ENCODE results near the gene ESR1. TPM values are rescaled to one million over a fixed set of nuclear protein-coding genes. Genes with fewer than 3 reads are reported as not detected.

Gene ESR1
- total RNA-seq, 3 donors from 2014 or later, result 2.2 to 74.5 (median 67.5) TPM

DNA sequence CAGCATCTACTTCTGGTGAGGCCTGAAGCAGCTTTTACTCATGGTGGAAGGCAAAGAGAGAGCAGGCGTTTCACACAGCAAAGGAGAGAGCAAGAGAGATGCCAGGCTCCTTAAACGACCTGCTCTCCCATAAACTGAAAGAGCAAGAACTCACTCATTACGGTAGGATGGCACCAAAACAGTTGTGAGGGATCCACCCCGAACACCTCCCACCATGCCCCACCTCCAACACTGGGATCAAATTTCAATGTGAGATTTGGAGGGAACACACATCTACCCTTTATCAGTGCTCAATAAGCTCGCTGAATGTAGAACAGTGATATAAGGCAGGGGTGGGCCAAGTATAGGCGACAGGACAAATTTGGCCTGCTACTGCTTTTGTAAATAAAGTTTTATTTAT, 244.6 kb downstream of the ESR1 start:
- no peak overlapping the region for H3K27ac ChIP-seq
- H3K27me3 ChIP-seq, result no peaks in the 10 kb centered on the region
- no peaks in the 10 kb centered on the region for H3K9me3 ChIP-seq
- H3K36me3 ChIP-seq, result no peaks in the 10 kb centered on the region
- H3K4me1 ChIP-seq, result no peaks in the 10 kb centered on the region
- TF ChIP-seq POLR2A (IDR thresholded peaks at IDR 0.05) (no peak), POLR2AphosphoS5 (IDR thresholded peaks at IDR 0.05) (no peak)
- TF ChIP-seq, protein P1, sequence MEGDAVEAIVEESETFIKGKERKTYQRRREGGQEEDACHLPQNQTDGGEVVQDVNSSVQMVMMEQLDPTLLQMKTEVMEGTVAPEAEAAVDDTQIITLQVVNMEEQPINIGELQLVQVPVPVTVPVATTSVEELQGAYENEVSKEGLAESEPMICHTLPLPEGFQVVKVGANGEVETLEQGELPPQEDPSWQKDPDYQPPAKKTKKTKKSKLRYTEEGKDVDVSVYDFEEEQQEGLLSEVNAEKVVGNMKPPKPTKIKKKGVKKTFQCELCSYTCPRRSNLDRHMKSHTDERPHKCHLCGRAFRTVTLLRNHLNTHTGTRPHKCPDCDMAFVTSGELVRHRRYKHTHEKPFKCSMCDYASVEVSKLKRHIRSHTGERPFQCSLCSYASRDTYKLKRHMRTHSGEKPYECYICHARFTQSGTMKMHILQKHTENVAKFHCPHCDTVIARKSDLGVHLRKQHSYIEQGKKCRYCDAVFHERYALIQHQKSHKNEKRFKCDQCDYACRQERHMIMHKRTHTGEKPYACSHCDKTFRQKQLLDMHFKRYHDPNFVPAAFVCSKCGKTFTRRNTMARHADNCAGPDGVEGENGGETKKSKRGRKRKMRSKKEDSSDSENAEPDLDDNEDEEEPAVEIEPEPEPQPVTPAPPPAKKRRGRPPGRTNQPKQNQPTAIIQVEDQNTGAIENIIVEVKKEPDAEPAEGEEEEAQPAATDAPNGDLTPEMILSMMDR (IDR thresholded peaks at IDR 0.05), result no peak
- intact Hi-C loops (cut with DNase I; ENCODE audit: low total_unique reads), result no loop called here
- H3K4me3 ChIP-seq, result no peak overlapping the region
- DNase-seq (ENCODE audit: low spot score in 2 of 2), result no peak

DNA sequence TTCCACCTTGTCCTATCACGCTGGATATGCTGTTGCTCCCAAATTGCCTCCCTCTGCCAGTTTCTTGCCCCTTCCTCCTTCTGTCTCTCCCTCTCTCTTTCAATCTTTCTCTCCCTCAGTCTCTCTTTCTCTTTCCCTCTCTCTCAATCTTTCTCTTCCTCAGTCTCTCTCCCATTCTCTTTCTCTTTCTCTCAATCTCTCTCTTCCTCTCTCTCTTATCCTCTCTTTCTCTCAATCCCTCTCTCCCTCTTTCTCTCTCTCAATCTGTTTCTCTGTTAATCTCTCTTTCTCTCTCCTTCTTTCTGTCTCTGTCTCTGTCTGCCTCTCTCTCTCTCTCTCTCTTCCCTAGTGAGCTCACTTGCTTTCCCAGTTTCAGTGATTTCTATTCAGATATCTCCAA, 245.8 kb downstream of the ESR1 start:
- H3K27me3 ChIP-seq, result no peaks in the 10 kb centered on the region
- H3K4me1 ChIP-seq, result no peaks in the 10 kb centered on the region
- H3K36me3 ChIP-seq, result no peaks in the 10 kb centered on the region
- TF ChIP-seq, protein P1 (IDR thresholded peaks at IDR 0.05), result no peak
- TF ChIP-seq POLR2AphosphoS5 (IDR thresholded peaks at IDR 0.05), result no peak
- no peak for TF ChIP-seq POLR2A (IDR thresholded peaks at IDR 0.05)
- H3K27ac ChIP-seq, result no peak overlapping the region
- no peak for DNase-seq (ENCODE audit: low spot score in 2 of 2)
- no peak overlapping the region for H3K4me3 ChIP-seq
- intact Hi-C loops (cut with DNase I; ENCODE audit: low total_unique reads), result no loop called here
- H3K9me3 ChIP-seq, result no peaks in the 10 kb centered on the region

DNA sequence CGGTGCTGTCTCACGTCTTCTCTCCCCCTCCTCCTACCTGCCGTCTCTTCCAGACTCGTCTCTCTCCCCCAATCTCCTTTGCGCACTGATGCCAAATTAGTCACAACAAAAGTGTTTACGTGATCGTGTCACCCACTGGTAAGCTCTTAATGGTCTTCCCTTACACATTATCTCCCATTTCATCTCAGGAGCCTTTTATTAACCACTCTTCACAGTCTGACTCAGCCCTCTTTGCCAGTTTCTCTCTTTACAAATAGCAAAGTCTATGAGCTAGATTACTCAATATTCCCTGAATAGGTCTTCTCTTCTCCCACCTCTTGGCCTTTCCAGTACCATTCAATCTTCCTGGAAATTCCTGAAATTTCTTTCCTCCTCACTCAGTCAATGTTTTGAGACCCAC, 247.0 kb downstream of the ESR1 start:
- Histone ChIP-seq H3K9me3 (no peaks in the 10 kb centered on the region), H3K36me3 (no peaks in the 10 kb centered on the region), H3K27ac (peak overlapping the region in 1 of 2 donors; percentile 25), H3K4me3 (no peak overlapping the region), H3K4me1 (no peaks in the 10 kb centered on the region), H3K27me3 (no peaks in the 10 kb centered on the region)
- DNase-seq (ENCODE audit: low spot score in 2 of 2), result no peak
- intact Hi-C loops (cut with DNase I; ENCODE audit: low total_unique reads), result no loop called here
- TF ChIP-seq POLR2AphosphoS5 (IDR thresholded peaks at IDR 0.05), result no peak
- TF ChIP-seq POLR2A (IDR thresholded peaks at IDR 0.05), result no peak
- TF ChIP-seq, protein P1 (IDR thresholded peaks at IDR 0.05), result no peak

DNA sequence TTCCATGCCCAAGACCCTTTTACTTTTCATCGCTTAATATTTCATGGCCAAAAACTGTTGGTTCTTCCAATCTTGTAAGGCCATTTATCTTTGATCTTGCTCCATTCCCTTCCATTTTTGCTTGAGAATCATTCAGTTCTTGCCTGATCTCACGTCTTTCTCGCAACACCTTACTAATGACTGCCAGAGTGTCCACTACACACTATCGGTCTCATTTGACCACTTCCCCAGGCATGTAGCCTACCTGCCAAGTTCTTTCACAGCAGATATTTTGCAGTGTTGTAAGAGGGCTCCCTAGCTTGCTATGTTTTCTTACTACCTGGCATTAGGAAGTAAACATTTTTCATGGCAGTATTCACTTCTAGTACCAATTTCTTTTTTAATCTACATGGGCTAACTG, 248.0 kb downstream of the ESR1 start:
- no peaks in the 10 kb centered on the region for H3K4me1 ChIP-seq
- H3K27me3 ChIP-seq, result no peaks in the 10 kb centered on the region
- no peak for TF ChIP-seq POLR2A (IDR thresholded peaks at IDR 0.05)
- TF ChIP-seq, protein P1 (IDR thresholded peaks at IDR 0.05), result no peak
- TF ChIP-seq POLR2AphosphoS5 (IDR thresholded peaks at IDR 0.05), result no peak
- DNase-seq (ENCODE audit: low spot score in 2 of 2), result no peak
- intact Hi-C loops (cut with DNase I; ENCODE audit: low total_unique reads), result no loop called here
- no peaks in the 10 kb centered on the region for H3K9me3 ChIP-seq
- H3K4me3 ChIP-seq, result no peak overlapping the region
- H3K36me3 ChIP-seq, result no peaks in the 10 kb centered on the region
- no peak overlapping the region for H3K27ac ChIP-seq

DNA sequence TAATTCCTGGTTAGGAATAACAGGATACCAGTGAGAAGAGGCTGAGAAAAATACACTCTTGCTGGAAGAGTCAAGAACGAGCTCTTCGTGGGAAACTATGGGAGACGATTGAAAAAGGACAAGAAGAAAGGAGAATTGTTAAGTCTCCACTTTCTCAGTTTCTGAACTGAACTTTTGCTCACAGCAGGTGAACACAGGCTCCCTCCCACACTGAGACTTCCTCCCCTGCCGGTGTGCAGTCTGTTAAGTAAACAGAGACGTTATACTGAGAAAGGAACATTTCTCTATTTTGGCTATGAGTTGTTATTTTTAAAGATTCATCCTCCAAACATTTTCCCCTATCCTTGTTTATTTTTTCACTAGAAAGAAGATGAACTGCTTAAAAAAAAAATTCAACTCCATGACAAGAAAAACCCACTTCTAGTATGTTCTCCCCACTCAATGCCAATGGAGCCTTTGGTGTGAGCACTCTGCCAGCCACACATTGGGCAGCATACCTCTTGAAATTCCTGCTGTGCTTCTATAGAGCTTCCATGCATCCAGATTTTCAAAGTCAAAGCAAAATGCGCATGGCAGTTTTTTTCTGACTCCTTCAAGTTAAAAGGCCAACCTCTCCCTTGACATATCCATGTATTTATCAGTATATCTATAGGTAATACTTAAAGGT, 250.5 kb downstream of the ESR1 start:
- H3K27ac ChIP-seq, result no peak overlapping the region

More for the DNA sequence above, 250.5 kb downstream of the ESR1 start:
- no peak overlapping the region for H3K4me3 ChIP-seq
- H3K27me3 ChIP-seq, result no peaks in the 10 kb centered on the region
- intact Hi-C loops (cut with DNase I; ENCODE audit: low total_unique reads), result no loop called here
- no peak for DNase-seq (ENCODE audit: low spot score in 2 of 2)
- no peak for TF ChIP-seq POLR2AphosphoS5 (IDR thresholded peaks at IDR 0.05)
- TF ChIP-seq, protein P1 (IDR thresholded peaks at IDR 0.05), result no peak
- TF ChIP-seq POLR2A (IDR thresholded peaks at IDR 0.05), result no peak
- H3K4me1 ChIP-seq, result no peaks in the 10 kb centered on the region
- H3K9me3 ChIP-seq, result no peaks in the 10 kb centered on the region
- H3K36me3 ChIP-seq, result no peaks in the 10 kb centered on the region

Data from breast epithelium (tissue), 4 donors.